Neural cell (in vitro differentiated cells): ENCODE data around the gene ATP11A. TPM values are rescaled to one million over a fixed set of nuclear protein-coding genes. Genes with fewer than 3 reads are reported as not detected.

Source experiments
- H2AFZ ChIP-seq: fragments of 200-600, 300-800 bp; sonication (generic), shearing (Covaris generic); 2 replicates; pipeline ENCODE4 v1.6.0; 2014; ENCODE audit warnings: low read depth, mild to moderate bottlenecking, antibody characterized with exemption, low read length, moderate library complexity
- H3F3A ChIP-seq: fragments of 200-600 bp; shearing (Covaris generic); 2 replicates; pipeline ENCODE4 v1.6.1; 2016; ENCODE audit warnings: mild to moderate bottlenecking, moderate library complexity, mixed read lengths, antibody characterized with exemption, low read length; ENCODE audit not compliant: insufficient read depth, poor library complexity, severe bottlenecking
- H3K27ac ChIP-seq: fragments of 200-600, 300-800 bp; sonication (generic), shearing (Covaris generic); 2 replicates; pipeline ENCODE4 v1.5.1; 2014; ENCODE audit warnings: mild to moderate bottlenecking, low read length, moderate library complexity
- H3K27me3 ChIP-seq: fragments of 300-800, 200-600 bp; sonication (generic), shearing (Covaris generic); 2 replicates; pipeline ENCODE4 v1.6.0; 2014; ENCODE audit warnings: mild to moderate bottlenecking, low read depth, low read length, moderate library complexity; ENCODE audit not compliant: insufficient read depth
- H3K36me3 ChIP-seq: fragments of 300-800, 200-600 bp; sonication (generic), shearing (Covaris generic); 2 replicates; pipeline ENCODE4 v1.5.1; 2014; ENCODE audit warnings: mild to moderate bottlenecking, antibody characterized with exemption, low read length, moderate library complexity; ENCODE audit not compliant: insufficient read depth
- H3K4me2 ChIP-seq: fragments of 300-800, 200-600 bp; sonication (generic), shearing (Covaris generic); 2 replicates; pipeline ENCODE4 v1.6.0; 2014; ENCODE audit warnings: mild to moderate bottlenecking, low read length
- H3K4me3 ChIP-seq: fragments of 300-800, 200-600 bp; sonication (generic), shearing (Covaris generic); 2 replicates; pipeline ENCODE4 v1.5.1; 2014; ENCODE audit warnings: mild to moderate bottlenecking, low read length, moderate library complexity
- H3K79me2 ChIP-seq: fragments of 200-600 bp; shearing (Covaris generic); replicated peaks from 2 replicates; pipeline ENCODE4 v1.6.0; 2014; ENCODE audit warnings: mild to moderate bottlenecking, low read length, moderate library complexity; ENCODE audit not compliant: insufficient read depth
- H3K9ac ChIP-seq: fragments of 300-800, 200-600 bp; sonication (generic), shearing (Covaris generic); 2 replicates; pipeline ENCODE4 v1.6.1; 2016; ENCODE audit warnings: mild to moderate bottlenecking, low read length, mixed read lengths
- H3K9me2 ChIP-seq: fragments of 200-600 bp; shearing (Covaris generic); 2 replicates; pipeline ENCODE4 v1.6.1; 2016; ENCODE audit warnings: mild to moderate bottlenecking, low read length, mixed read lengths; ENCODE audit not compliant: insufficient read depth
- H3K9me3 ChIP-seq: fragments of 200-600, 300-800 bp; sonication (generic), shearing (Covaris generic); 2 replicates; pipeline ENCODE4 v1.6.1; 2016; ENCODE audit warnings: mild to moderate bottlenecking, mixed run types, low read length, moderate library complexity, mixed read lengths
- H4K20me1 ChIP-seq: fragments of 200-600 bp; shearing (Covaris generic); 2 replicates; pipeline ENCODE4 v1.6.1; 2016; ENCODE audit warnings: mild to moderate bottlenecking, mixed run types; ENCODE audit not compliant: insufficient read depth
- EP300 ChIP-seq: fragments of 450-650 bp; conservative IDR thresholded peaks from 2 replicates; pipeline ENCODE4 v1.6.1; 2014; ENCODE audit warnings: antibody characterized with exemption, mild to moderate bottlenecking, moderate library complexity; ENCODE audit not compliant: poor library complexity, severe bottlenecking
- EZH2 ChIP-seq: fragments of 200-600, 300-800 bp; shearing (Covaris generic), sonication (generic); IDR thresholded peaks from 2 replicates; pipeline ENCODE4 v1.6.1; 2014; ENCODE audit warnings: antibody characterized with exemption, low read length, borderline replicate concordance, mild to moderate bottlenecking; ENCODE audit not compliant: insufficient read depth, poor library complexity, severe bottlenecking
- MXI1 ChIP-seq: fragments of 450-650 bp; conservative IDR thresholded peaks from 2 replicates; pipeline ENCODE4 v1.6.1; 2014; ENCODE audit warnings: antibody characterized with exemption, mild to moderate bottlenecking; ENCODE audit not compliant: poor library complexity, severe bottlenecking
- POLR2AphosphoS5 ChIP-seq: IDR thresholded peaks from 2 replicates; pipeline ENCODE4 v1.6.1; 2012
- RAD21 ChIP-seq: fragments of 450-650 bp; conservative IDR thresholded peaks from 2 replicates; pipeline ENCODE4 v1.6.1; 2014; ENCODE audit warnings: antibody characterized with exemption, mild to moderate bottlenecking, moderate library complexity
- SMC3 ChIP-seq: fragments of 450-650 bp; conservative IDR thresholded peaks from 2 replicates; pipeline ENCODE4 v1.6.1; 2014; ENCODE audit warnings: antibody characterized with exemption, mild to moderate bottlenecking, moderate library complexity; ENCODE audit not compliant: poor library complexity
- TAF1 ChIP-seq: IDR thresholded peaks from 2 replicates; pipeline ENCODE4 v1.6.1; 2012; ENCODE audit warnings: low read depth
- polyA plus RNA-seq: library from polyadenylated mRNA; depleted of rRNA; stranded (reverse); fragments of >200 nt; gene quantifications from 2 replicates; pipeline ENCODE4 v1.2.3, GENCODE V29; 2014
- TF ChIP-seq, protein P1 (sequence below): IDR thresholded peaks from 2 replicates; pipeline ENCODE4 v1.6.1; 2012; ENCODE audit warnings: borderline replicate concordance
- TF ChIP-seq, protein P2 (sequence below): fragments of 450-650 bp; IDR thresholded peaks from 2 replicates; pipeline ENCODE4 v1.5.1; 2014; ENCODE audit warnings: antibody characterized with exemption, mild to moderate bottlenecking, moderate library complexity; ENCODE audit not compliant: poor library complexity, severe bottlenecking

Gene ATP11A
- polyA plus RNA-seq, 1 donor from 2014 or later, result 3.0 TPM

DNA sequence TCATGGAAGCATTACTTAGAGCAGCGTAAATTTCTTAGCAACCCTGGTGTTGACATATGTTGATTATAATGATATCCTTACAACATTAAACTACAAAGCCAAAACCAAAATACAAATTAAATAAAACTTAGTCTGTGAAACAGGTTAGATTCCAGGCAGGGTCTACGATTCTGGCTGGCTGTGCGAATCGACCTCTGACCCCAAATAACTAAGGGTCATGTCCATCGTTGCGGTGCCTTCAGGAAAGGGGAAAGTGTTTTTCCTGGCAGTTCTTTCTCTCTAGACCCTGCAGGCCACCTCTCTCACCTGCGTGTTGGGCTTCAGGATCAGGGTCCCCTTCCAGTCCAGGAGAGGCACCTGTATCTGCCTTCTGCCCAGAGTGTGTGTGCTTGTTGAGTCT is 66.2 kb downstream of the ATP11A start:
- Histone ChIP-seq H3K9ac (no peak overlapping the region), H3K9me2 (no peaks in the 10 kb centered on the region), H3K4me2 (no peak overlapping the region), H3K27me3 (no peaks in the 10 kb centered on the region), H4K20me1 (no peaks in the 10 kb centered on the region), H3K79me2 (no peaks in the 10 kb centered on the region), H2AFZ (no peak overlapping the region), H3K9me3 (no peaks in the 10 kb centered on the region), H3K27ac (no peak overlapping the region), H3K36me3 (no peaks in the 10 kb centered on the region), H3K4me3 (no peak overlapping the region), H3F3A (no peaks in the 10 kb centered on the region)
- TF ChIP-seq SMC3, result no peak
- TF ChIP-seq RAD21, result no peak
- TF ChIP-seq, protein P1, sequence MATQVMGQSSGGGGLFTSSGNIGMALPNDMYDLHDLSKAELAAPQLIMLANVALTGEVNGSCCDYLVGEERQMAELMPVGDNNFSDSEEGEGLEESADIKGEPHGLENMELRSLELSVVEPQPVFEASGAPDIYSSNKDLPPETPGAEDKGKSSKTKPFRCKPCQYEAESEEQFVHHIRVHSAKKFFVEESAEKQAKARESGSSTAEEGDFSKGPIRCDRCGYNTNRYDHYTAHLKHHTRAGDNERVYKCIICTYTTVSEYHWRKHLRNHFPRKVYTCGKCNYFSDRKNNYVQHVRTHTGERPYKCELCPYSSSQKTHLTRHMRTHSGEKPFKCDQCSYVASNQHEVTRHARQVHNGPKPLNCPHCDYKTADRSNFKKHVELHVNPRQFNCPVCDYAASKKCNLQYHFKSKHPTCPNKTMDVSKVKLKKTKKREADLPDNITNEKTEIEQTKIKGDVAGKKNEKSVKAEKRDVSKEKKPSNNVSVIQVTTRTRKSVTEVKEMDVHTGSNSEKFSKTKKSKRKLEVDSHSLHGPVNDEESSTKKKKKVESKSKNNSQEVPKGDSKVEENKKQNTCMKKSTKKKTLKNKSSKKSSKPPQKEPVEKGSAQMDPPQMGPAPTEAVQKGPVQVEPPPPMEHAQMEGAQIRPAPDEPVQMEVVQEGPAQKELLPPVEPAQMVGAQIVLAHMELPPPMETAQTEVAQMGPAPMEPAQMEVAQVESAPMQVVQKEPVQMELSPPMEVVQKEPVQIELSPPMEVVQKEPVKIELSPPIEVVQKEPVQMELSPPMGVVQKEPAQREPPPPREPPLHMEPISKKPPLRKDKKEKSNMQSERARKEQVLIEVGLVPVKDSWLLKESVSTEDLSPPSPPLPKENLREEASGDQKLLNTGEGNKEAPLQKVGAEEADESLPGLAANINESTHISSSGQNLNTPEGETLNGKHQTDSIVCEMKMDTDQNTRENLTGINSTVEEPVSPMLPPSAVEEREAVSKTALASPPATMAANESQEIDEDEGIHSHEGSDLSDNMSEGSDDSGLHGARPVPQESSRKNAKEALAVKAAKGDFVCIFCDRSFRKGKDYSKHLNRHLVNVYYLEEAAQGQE, result no peak
- no peak for TF ChIP-seq TAF1
- no peak for TF ChIP-seq MXI1
- TF ChIP-seq EZH2, result no peak
- no peak for TF ChIP-seq POLR2AphosphoS5
- TF ChIP-seq, protein P2, sequence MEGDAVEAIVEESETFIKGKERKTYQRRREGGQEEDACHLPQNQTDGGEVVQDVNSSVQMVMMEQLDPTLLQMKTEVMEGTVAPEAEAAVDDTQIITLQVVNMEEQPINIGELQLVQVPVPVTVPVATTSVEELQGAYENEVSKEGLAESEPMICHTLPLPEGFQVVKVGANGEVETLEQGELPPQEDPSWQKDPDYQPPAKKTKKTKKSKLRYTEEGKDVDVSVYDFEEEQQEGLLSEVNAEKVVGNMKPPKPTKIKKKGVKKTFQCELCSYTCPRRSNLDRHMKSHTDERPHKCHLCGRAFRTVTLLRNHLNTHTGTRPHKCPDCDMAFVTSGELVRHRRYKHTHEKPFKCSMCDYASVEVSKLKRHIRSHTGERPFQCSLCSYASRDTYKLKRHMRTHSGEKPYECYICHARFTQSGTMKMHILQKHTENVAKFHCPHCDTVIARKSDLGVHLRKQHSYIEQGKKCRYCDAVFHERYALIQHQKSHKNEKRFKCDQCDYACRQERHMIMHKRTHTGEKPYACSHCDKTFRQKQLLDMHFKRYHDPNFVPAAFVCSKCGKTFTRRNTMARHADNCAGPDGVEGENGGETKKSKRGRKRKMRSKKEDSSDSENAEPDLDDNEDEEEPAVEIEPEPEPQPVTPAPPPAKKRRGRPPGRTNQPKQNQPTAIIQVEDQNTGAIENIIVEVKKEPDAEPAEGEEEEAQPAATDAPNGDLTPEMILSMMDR, result no peak
- no peak for TF ChIP-seq EP300

DNA sequence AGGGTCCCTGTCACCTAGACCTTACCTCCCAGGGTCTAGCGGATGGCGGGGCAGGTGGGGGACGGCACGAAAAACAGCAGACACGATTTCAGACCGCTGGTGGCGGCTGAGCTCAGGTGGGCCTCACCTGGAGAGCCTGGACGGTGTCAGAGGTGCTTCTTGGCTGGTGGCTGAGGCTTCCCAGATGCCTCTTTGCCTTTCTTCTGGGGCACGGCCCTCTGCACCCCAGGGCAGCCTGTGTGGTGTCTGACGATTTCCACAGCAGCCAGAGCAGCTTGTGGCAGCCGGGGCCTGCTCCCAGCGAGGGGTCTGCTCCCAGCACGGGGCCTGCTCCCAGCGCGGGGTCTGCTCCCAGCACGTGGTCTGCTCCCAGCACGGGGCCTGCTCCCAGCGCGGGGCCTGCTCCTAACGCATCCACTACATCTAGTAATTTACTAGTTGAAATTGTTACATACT is 66.7 kb downstream of the ATP11A start:
- H3K9ac ChIP-seq, result no peak overlapping the region
- TF ChIP-seq, protein P2, result no peak
- no peak for TF ChIP-seq SMC3
- TF ChIP-seq MXI1, result no peak
- TF ChIP-seq RAD21, result no peak
- TF ChIP-seq EZH2, result no peak
- no peak for TF ChIP-seq EP300
- no peak for TF ChIP-seq POLR2AphosphoS5
- no peak for TF ChIP-seq TAF1
- TF ChIP-seq, protein P1, result no peak
- no peak overlapping the region for H3K4me2 ChIP-seq

More for the DNA sequence above, 66.7 kb downstream of the ATP11A start:
- Histone ChIP-seq H3F3A (no peaks in the 10 kb centered on the region), H4K20me1 (no peaks in the 10 kb centered on the region), H3K36me3 (no peaks in the 10 kb centered on the region), H3K79me2 (no peaks in the 10 kb centered on the region), H3K4me3 (no peak overlapping the region), H2AFZ (no peak overlapping the region), H3K27ac (no peak overlapping the region), H3K27me3 (no peaks in the 10 kb centered on the region), H3K9me3 (no peaks in the 10 kb centered on the region), H3K9me2 (no peaks in the 10 kb centered on the region)
